ENCODE results near the gene KIF21B.
"Not testable (repeated sequence)": the region's sequence is repeated elsewhere in the genome, so short reads cannot be mapped to it uniquely, and the experiment has no call there.

Gene KIF21B

GRCh38 chr1:200931776-200932175 is 91.7 kb downstream of the KIF21B start:
- no peaks in the 10 kb centered on the region for H3K9me3 Mint-ChIP-seq
- peaks cover 15% of the 10 kb centered on the region for H3K27me3 Mint-ChIP-seq (ENCODE audit: low read depth)
- no peak for TF ChIP-seq CTCF (IDR thresholded peaks at IDR 0.05; ENCODE audit: unreplicated experiment in 3 of 3)
- H3K27ac Mint-ChIP-seq, result no peak overlapping the region
- no peak overlapping the region for H3K4me3 Mint-ChIP-seq
- H3K4me1 Mint-ChIP-seq, result peaks cover 7% of the 10 kb centered on the region
- H3K36me3 Mint-ChIP-seq (ENCODE audit: low read depth), result no peaks in the 10 kb centered on the region

- not testable (repeated sequence) for H3K4me3 Mint-ChIP-seq; H3K4me1 Mint-ChIP-seq; H3K27me3 Mint-ChIP-seq (ENCODE audit: low read depth); H3K36me3 Mint-ChIP-seq (ENCODE audit: low read depth); H3K9me3 Mint-ChIP-seq; H3K27ac Mint-ChIP-seq
Measured at GRCh38 chr1:200930285-200930684, 93.2 kb downstream of the KIF21B start.

GRCh38 chr1:200929530-200930278 is 93.8 kb downstream of the KIF21B start:
- Mint-ChIP-seq H3K4me1 (peaks cover 7% of the 10 kb centered on the region), H3K27ac (no peak overlapping the region), H3K4me3 (no peak overlapping the region), H3K36me3 (ENCODE audit: low read depth) (no peaks in the 10 kb centered on the region), H3K27me3 (ENCODE audit: low read depth) (peaks cover 8% of the 10 kb centered on the region), H3K9me3 (no peaks in the 10 kb centered on the region)
- TF ChIP-seq CTCF (IDR thresholded peaks at IDR 0.05; ENCODE audit: unreplicated experiment in 3 of 3), result no peak

DNA sequence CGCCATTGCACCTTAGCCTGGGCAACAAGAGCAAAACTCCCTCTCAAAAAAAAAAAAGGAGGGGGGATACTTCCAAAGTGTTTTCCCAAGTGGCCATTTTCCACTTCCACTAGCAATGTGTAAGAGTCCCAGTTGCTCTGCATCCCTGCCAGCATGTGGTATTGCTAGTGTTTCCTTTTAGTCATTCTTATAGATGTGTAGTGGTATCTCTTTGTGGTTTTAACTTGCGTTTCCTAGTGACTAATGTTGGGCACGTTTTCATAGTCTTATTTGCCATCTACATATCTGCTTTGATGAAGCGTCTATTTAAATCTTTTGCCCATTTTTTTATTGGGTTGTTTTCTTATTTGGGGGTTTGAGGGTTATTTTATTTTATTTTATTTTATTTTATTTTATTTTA is 97.7 kb downstream of the KIF21B start:
- Mint-ChIP-seq H3K27me3 (ENCODE audit: low read depth) (peaks cover 8% of the 10 kb centered on the region), H3K4me1 (peaks cover 7% of the 10 kb centered on the region), H3K4me3 (no peak overlapping the region), H3K36me3 (ENCODE audit: low read depth) (no peaks in the 10 kb centered on the region), H3K9me3 (no peaks in the 10 kb centered on the region), H3K27ac (no peak overlapping the region)
- TF ChIP-seq CTCF (IDR thresholded peaks at IDR 0.05; ENCODE audit: unreplicated experiment in 3 of 3), result no peak

- Mint-ChIP-seq H3K4me1 (no peaks in the 10 kb centered on the region), H3K9me3 (no peaks in the 10 kb centered on the region), H3K27me3 (ENCODE audit: low read depth) (peaks cover 8% of the 10 kb centered on the region), H3K27ac (no peak overlapping the region), H3K4me3 (no peak overlapping the region), H3K36me3 (ENCODE audit: low read depth) (no peaks in the 10 kb centered on the region)
- no peak for TF ChIP-seq CTCF (IDR thresholded peaks at IDR 0.05; ENCODE audit: unreplicated experiment in 3 of 3)
Measured at GRCh38 chr1:200923601-200924000, 99.9 kb downstream of the KIF21B start.

DNA sequence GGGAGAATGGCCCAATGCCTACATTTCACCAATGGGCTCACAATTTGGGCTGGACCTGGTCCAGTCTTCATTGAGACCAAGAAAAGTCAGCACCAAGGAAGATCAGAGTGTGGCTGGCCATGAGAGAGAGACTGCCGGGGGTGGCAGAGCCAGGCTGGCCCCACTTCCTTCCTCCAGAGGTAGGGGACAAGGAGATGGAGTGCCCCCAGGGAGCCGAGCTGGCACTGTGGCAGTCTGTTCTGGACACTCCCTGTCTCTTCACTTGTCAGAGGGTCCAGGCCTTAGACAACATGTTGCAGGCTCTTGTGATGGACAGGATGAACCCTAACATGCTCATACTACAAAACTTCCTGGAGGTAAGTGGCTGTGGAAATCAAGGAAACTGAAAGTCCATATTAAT is 101.1 kb downstream of the KIF21B start:
- H3K27ac Mint-ChIP-seq, result no peak overlapping the region
- peaks cover 3% of the 10 kb centered on the region for H3K27me3 Mint-ChIP-seq (ENCODE audit: low read depth)
- TF ChIP-seq CTCF (IDR thresholded peaks at IDR 0.05; ENCODE audit: unreplicated experiment in 3 of 3), result no peak
- H3K4me3 Mint-ChIP-seq, result no peak overlapping the region
- no peaks in the 10 kb centered on the region for H3K9me3 Mint-ChIP-seq
- no peaks in the 10 kb centered on the region for H3K36me3 Mint-ChIP-seq (ENCODE audit: low read depth)
- H3K4me1 Mint-ChIP-seq, result no peaks in the 10 kb centered on the region
